Right kidney (tissue), 1 donor: ENCODE data around the gene ZNF561.
"Not testable (repeated sequence)": the region's sequence is repeated elsewhere in the genome, so short reads cannot be mapped to it uniquely, and the experiment has no call there.

Experiments
- DNase-seq: peaks from one replicate; pipeline ENCODE4 v3.0.0-alpha.2; 2016

The ZNF561 gene

GRCh38 chr19:9582081-9582725, 38.8 kb downstream of the ZNF561 start:
- DNase-seq = not testable (repeated sequence)

GRCh38 chr19:9580728-9581127, 40.3 kb downstream of the ZNF561 start:
- DNase-seq = no peak

- no peak for DNase-seq
Observed at GRCh38 chr19:9570255-9570654, 50.8 kb downstream of the ZNF561 start.

GRCh38 chr19:9566729-9567128, 54.3 kb downstream of the ZNF561 start:
- no peak for DNase-seq

GRCh38 chr19:9565900-9566705, 54.9 kb downstream of the ZNF561 start:
- DNase-seq = no peak
